Osteocyte (in vitro differentiated cells): ENCODE measurements around the gene ATP1B1. TPM values are rescaled to one million over a fixed set of nuclear protein-coding genes. Genes with fewer than 3 reads are reported as not detected.

ENCODE experiments used
- DNase-seq: peaks from one replicate; pipeline ENCODE4 v3.0.0; 2021; ENCODE audit warnings: mixed read lengths; ENCODE audit not compliant: unreplicated experiment; ENCODE audit errors: extremely low spot score
- H3K27ac Mint-ChIP-seq: one replicate; pipeline ENCODE4 v1.8.0; 2021; ENCODE audit warnings: mild to moderate bottlenecking, mixed read lengths; ENCODE audit not compliant: unreplicated experiment
- H3K27me3 Mint-ChIP-seq: one replicate; pipeline ENCODE4 v1.8.0; 2021; ENCODE audit warnings: mixed read lengths; ENCODE audit not compliant: unreplicated experiment
- H3K36me3 Mint-ChIP-seq: one replicate; pipeline ENCODE4 v1.8.0; 2021; ENCODE audit warnings: mixed read lengths; ENCODE audit not compliant: unreplicated experiment
- H3K4me1 Mint-ChIP-seq: one replicate; pipeline ENCODE4 v1.8.0; 2021; ENCODE audit warnings: mixed read lengths; ENCODE audit not compliant: unreplicated experiment
- H3K4me3 Mint-ChIP-seq: one replicate; pipeline ENCODE4 v1.8.0; 2021; ENCODE audit warnings: mild to moderate bottlenecking, moderate library complexity, mixed read lengths; ENCODE audit not compliant: unreplicated experiment
- H3K9me3 Mint-ChIP-seq: one replicate; pipeline ENCODE4 v1.8.0; 2021; ENCODE audit warnings: mixed read lengths; ENCODE audit not compliant: unreplicated experiment
- total RNA-seq: library from RNA; stranded (reverse); gene quantifications from 2 replicates; pipeline ENCODE4 v1.2.1, GENCODE V29; 2021
- TF ChIP-seq, protein P1 (sequence below): fragments of 200-600 bp; sonication (generic); IDR thresholded peaks from 2 replicates; pipeline ENCODE4 v1.5.0; 2021; ENCODE audit warnings: antibody characterized with exemption, mild to moderate bottlenecking, moderate library complexity

ATP1B1 gene
- total RNA-seq, 1 donor from 2014 or later, result 42.0 TPM

DNA sequence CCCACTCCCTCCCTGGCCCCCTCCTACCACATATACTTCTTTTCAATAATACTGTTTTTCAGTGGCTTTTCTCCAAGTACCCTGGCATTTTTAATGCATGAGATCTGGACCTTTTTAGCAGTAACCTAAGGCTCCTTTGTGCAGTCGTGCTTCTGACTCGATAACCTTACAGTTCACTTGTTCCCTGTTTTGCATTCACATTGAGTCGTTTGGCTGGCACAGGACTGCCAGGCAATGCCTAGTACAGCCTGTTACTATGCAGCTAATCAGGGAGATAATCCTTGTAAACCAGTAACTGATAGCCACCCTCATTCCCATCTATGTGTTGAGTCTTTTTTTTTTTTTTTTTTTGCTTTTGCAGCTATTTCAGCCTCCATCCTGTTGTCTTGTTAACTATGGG lies 3.7 kb downstream of the ATP1B1 start:
- TF ChIP-seq, protein P1, sequence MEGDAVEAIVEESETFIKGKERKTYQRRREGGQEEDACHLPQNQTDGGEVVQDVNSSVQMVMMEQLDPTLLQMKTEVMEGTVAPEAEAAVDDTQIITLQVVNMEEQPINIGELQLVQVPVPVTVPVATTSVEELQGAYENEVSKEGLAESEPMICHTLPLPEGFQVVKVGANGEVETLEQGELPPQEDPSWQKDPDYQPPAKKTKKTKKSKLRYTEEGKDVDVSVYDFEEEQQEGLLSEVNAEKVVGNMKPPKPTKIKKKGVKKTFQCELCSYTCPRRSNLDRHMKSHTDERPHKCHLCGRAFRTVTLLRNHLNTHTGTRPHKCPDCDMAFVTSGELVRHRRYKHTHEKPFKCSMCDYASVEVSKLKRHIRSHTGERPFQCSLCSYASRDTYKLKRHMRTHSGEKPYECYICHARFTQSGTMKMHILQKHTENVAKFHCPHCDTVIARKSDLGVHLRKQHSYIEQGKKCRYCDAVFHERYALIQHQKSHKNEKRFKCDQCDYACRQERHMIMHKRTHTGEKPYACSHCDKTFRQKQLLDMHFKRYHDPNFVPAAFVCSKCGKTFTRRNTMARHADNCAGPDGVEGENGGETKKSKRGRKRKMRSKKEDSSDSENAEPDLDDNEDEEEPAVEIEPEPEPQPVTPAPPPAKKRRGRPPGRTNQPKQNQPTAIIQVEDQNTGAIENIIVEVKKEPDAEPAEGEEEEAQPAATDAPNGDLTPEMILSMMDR, result no peak
- Mint-ChIP-seq H3K27me3 (no peaks in the 10 kb centered on the region), H3K4me1 (peaks cover 74% of the 10 kb centered on the region), H3K27ac (peak overlapping the region; percentile 90), H3K4me3 (peak overlapping the region; percentile 85), H3K9me3 (no peaks in the 10 kb centered on the region), H3K36me3 (peaks cover 20% of the 10 kb centered on the region)
- DNase-seq, result no peak

DNA sequence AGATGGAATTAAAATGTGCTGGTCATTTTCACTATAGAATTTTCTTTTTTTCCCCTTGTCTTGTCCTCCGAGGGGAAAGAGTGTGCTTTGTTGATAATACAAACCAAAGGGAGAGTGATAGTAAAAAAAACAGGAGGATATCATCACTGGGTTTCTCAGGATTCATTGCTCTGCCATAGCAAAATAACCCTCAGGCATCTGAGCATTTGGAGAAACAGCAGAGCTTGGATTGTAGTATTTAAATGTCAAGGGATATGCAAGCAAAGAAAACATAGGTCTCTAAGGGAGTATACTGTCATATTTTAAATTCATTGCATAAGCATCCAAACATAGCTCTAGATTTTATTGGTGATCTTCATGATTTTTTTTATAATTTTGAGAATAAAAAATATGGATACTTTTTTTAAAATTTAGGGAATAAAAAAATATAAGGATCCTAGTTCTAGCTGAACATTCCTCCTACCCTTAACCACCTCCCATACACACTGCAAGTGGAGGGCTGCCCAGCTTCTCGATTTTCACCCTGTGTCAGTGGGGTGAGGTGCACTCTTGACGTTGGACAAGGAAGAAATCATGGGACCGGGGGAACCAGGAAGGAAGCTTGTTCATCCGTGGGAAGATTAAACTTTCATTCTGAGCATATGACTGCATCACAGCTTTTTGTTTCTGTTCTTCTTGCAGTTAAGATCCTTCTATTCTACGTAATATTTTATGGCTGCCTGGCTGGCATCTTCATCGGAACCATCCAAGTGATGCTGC lies 4.4 kb downstream of the ATP1B1 start:
- peaks cover 20% of the 10 kb centered on the region for H3K36me3 Mint-ChIP-seq
- peak overlapping the region; percentile 85 for H3K4me3 Mint-ChIP-seq
- no peaks in the 10 kb centered on the region for H3K27me3 Mint-ChIP-seq
- no peaks in the 10 kb centered on the region for H3K9me3 Mint-ChIP-seq
- H3K27ac Mint-ChIP-seq, result peak overlapping the region; percentile 90
- TF ChIP-seq, protein P1, result no peak
- peaks cover 73% of the 10 kb centered on the region for H3K4me1 Mint-ChIP-seq
- no peak for DNase-seq

DNA sequence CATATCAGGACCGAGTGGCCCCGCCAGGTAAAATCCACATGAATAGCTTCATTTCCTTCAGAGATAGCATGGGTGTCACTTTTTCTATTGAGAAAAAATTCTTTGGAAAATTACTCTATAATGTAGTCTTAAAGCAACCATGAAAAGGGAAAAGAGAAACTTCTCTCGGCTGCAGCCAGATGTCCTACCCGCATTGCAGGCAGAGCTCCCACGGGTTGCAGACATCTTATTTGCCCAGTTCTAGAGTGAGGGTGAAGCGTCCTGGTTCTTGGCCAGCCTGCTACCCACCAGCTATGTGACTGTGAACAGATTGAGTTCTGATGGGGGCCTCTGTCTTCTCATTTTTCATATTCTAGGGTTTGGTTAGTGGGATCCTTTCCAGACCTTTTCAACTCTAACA lies 5.0 kb downstream of the ATP1B1 start:
- no peaks in the 10 kb centered on the region for H3K9me3 Mint-ChIP-seq
- peaks cover 20% of the 10 kb centered on the region for H3K36me3 Mint-ChIP-seq
- no peak for DNase-seq
- no peaks in the 10 kb centered on the region for H3K27me3 Mint-ChIP-seq
- no peak overlapping the region for H3K4me3 Mint-ChIP-seq
- H3K27ac Mint-ChIP-seq, result peak overlapping the region; percentile 89
- TF ChIP-seq, protein P1, result peak; percentile 20
- peaks cover 78% of the 10 kb centered on the region for H3K4me1 Mint-ChIP-seq

DNA sequence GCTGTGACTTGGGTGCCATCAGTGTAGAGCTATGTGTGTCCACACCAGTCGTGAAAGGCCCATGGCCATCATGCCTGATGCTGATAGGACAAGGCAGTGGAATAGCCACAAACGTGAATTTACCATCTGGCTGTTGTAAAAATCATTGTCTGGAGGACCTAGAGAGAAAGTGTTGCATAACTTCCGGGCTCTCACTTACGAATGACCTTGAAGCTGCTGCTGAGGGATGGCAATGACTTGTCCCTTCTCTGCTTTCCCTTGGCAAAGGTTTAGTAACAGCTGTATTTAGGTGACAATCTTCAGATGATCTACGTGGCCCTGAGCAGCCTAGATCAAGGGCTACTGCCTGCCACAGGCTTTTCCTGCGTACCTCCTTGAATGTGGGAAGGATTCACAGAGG lies 5.8 kb downstream of the ATP1B1 start:
- Mint-ChIP-seq H3K4me1 (peaks cover 84% of the 10 kb centered on the region), H3K27ac (peak overlapping the region; percentile 94), H3K9me3 (no peaks in the 10 kb centered on the region), H3K4me3 (no peak overlapping the region), H3K36me3 (peaks cover 20% of the 10 kb centered on the region), H3K27me3 (no peaks in the 10 kb centered on the region)
- DNase-seq, result no peak
- TF ChIP-seq, protein P1, result no peak

DNA sequence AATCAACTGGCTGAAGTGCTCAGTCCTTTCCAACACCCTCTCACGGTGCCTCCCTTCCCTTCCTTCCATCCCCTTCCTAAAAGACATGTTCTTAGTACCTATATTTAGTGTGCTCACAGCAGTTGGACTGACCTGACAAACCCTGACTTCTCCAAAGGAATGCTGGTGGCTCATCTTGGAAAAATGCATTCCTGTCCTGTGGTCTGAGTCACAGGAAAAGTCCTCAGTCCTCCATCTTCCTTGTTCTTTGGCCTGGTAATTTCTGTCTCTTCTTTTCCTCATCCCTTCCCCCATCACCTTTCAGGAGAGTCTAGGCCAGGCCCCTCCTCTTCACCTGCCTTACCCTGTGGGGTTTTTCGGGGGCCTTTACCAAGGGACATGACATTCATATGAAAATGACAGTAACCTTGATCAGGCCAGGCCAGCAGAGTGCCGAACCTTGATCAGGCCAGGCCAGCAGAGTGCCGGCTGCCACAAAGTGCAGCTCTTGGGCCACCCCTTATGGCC lies 7.2 kb downstream of the ATP1B1 start:
- H3K27ac Mint-ChIP-seq, result peak overlapping the region; percentile 94
- TF ChIP-seq, protein P1, result no peak
- H3K27me3 Mint-ChIP-seq, result no peaks in the 10 kb centered on the region
- peaks cover 81% of the 10 kb centered on the region for H3K4me1 Mint-ChIP-seq
- peak overlapping the region; percentile 27 for H3K4me3 Mint-ChIP-seq
- peaks cover 20% of the 10 kb centered on the region for H3K36me3 Mint-ChIP-seq
- no peaks in the 10 kb centered on the region for H3K9me3 Mint-ChIP-seq
- DNase-seq, result no peak
